Measurements from ENCODE around the gene CCDC169. TPM values are rescaled to one million over a fixed set of nuclear protein-coding genes. Genes with fewer than 3 reads are reported as not detected.

Gene CCDC169
- total and polyA plus RNA-seq, 2 donors (not counting 3 experiments of a cell fraction or from before 2014, with no cell fraction given) = 1.2 to 2.5 TPM

- Histone ChIP-seq H2AFZ (ENCODE audit: low read depth, low read length) (no peak overlapping the region), H4K20me1 (replicated peaks; ENCODE audit: control insufficient read depth, extremely low read depth, insufficient read depth, low read length) (no peaks in the 10 kb centered on the region), H3K9me1 (replicated peaks; ENCODE audit: control insufficient read depth, extremely low read depth, insufficient read depth, low read length) (no peaks in the 10 kb centered on the region), H3K9ac (replicated peaks; ENCODE audit: extremely low read depth, insufficient read depth, low read length) (no peak overlapping the region), H3K4me1 (ENCODE audit: control insufficient read depth, extremely low read depth, insufficient read depth, low read length) (no peaks in the 10 kb centered on the region), H3K4me2 (ENCODE audit: insufficient read depth, low read length) (no peak overlapping the region), H3K79me2 (ENCODE audit: control insufficient read depth, insufficient read depth, low read length) (no peaks in the 10 kb centered on the region), H3K36me3 (ENCODE audit: control insufficient read depth in 2 of 2, extremely low read depth in 1 of 2, insufficient read depth in 2 of 2, low read length in 2 of 2) (no peaks in the 10 kb centered on the region), H3K9me3 (replicated peaks; ENCODE audit: control insufficient read depth, insufficient read depth, low read length) (no peaks in the 10 kb centered on the region), H3K27me3 (ENCODE audit: control insufficient read depth in 2 of 2, insufficient read depth in 2 of 2, low read length in 2 of 2) (peaks cover 0 to 2% of the 10 kb centered on the region in 2 experiments), H3K4me3 (replicated peaks in 1 of 3; ENCODE audit: insufficient read depth in 1 of 3, low read depth in 1 of 3, low read length in 3 of 3) (no peak overlapping the region), H3K27ac (ENCODE audit: insufficient read depth, low read depth, low read length) (no peak overlapping the region)
- ChIA-PET CTCF (interaction anchor here (0.7 kb wide), 1 partner anchor 81 kb away, joined by 3 read pairs; no protein-coding TSS in a partner anchor), POLR2A (no interaction called here)
- no TSS peak for BruUV-seq (replicated peaks)
- FAIRE-seq (no peak), DNase-seq (ENCODE audit: low read depth, low spot score) (no peak)
- TF ChIP-seq MAX (IDR thresholded peaks at IDR 0.05; ENCODE audit: insufficient read depth, insufficient read length) (no peak), CTCF (IDR thresholded peaks at IDR 0.05; ENCODE audit: extremely low read depth in 1 of 2, insufficient read depth in 1 of 2, low read depth in 1 of 2, low read length in 2 of 2) (no peak), POLR2A (IDR thresholded peaks at IDR 0.05; ENCODE audit: low read depth, low read length) (no peak), EZH2 (IDR thresholded peaks at IDR 0.05; ENCODE audit: borderline replicate concordance, low read depth, low read length, severe bottlenecking) (no peak), JUN (IDR thresholded peaks at IDR 0.05; ENCODE audit: borderline replicate concordance, insufficient read depth, insufficient read length, low read depth) (no peak), FOS (IDR thresholded peaks at IDR 0.05; ENCODE audit: borderline replicate concordance, insufficient read depth, low read length) (no peak), MYC (IDR thresholded peaks at IDR 0.05; ENCODE audit: low read depth, low read length) (no peak), POLR2AphosphoS5 (IDR thresholded peaks at IDR 0.05; ENCODE audit: insufficient read depth, low read depth, low read length) (no peak), GATA2 (IDR thresholded peaks at IDR 0.05; ENCODE audit: insufficient read depth, insufficient read length, low read depth, low read length) (no peak)
- dilution Hi-C loops (cut with MboI; ENCODE audit: extremely low pct_ligation_motif_present, low sequenced_read_pairs) (no loop called here), intact Hi-C loops (cut with micrococcal nuclease) (no loop called here)
Measured at GRCh38 chr13:36192166-36192565, 105.4 kb downstream of the CCDC169 start.
